D721Med (cell line): Measurements from ENCODE around the gene ASCC3.
A peak's percentile ranks its signal among the peaks of the same experiment; 100 is the strongest.

Experiments
- DNase-seq: peaks from one replicate; pipeline ENCODE4 v3.0.0; 2011; ENCODE audit warnings: low spot score; ENCODE audit not compliant: insufficient read length
- FAIRE-seq: peaks from 2 replicates; lab custom pipeline; 2011; peaks lifted over from hg19 to GRCh38; lab: Jason Lieb, UNC
- CTCF ChIP-seq: IDR thresholded peaks from 2 replicates; pipeline ENCODE4 v1.5.1; 2012; ENCODE audit warnings: mild to moderate bottlenecking, control low read depth; ENCODE audit not compliant: insufficient read depth; ENCODE audit errors: missing control alignments

The ASCC3 gene

GRCh38 chr6:100691972-100692371 lies 189.2 kb downstream of the ASCC3 start:
- DNase-seq (no peak), FAIRE-seq (no peak)
- no peak for TF ChIP-seq CTCF

- TF ChIP-seq CTCF: no peak
Measured at GRCh38 chr6:100686216-100686615, 194.9 kb downstream of the ASCC3 start.

GRCh38 chr6:100685747-100686146 lies 195.4 kb downstream of the ASCC3 start:
- DNase-seq (no peak), FAIRE-seq (no peak)

More at GRCh38 chr6:100686216-100686615, 194.9 kb downstream of the ASCC3 start:
- FAIRE-seq (no peak), DNase-seq (no peak)

GRCh38 chr6:100680163-100680562 lies 201.0 kb downstream of the ASCC3 start:
- DNase-seq: no peak
- FAIRE-seq: no peak

More at GRCh38 chr6:100685747-100686146, 195.4 kb downstream of the ASCC3 start:
- no peak for TF ChIP-seq CTCF

GRCh38 chr6:100678027-100678426 lies 203.1 kb downstream of the ASCC3 start:
- DNase-seq (no peak), FAIRE-seq (no peak)
- peak; percentile 35 for TF ChIP-seq CTCF

More at GRCh38 chr6:100680163-100680562, 201.0 kb downstream of the ASCC3 start:
- no peak for TF ChIP-seq CTCF

- no peak for FAIRE-seq
Measured at GRCh38 chr6:100677240-100677639, 203.9 kb downstream of the ASCC3 start.

GRCh38 chr6:100673641-100674040 lies 207.5 kb downstream of the ASCC3 start:
- FAIRE-seq (no peak), DNase-seq (no peak)
- no peak for TF ChIP-seq CTCF

More at GRCh38 chr6:100677240-100677639, 203.9 kb downstream of the ASCC3 start:
- no peak for TF ChIP-seq CTCF
- no peak for DNase-seq
